ENCODE data around the gene CDK5R1.
"Not testable (repeated sequence)": the region's sequence is repeated elsewhere in the genome, so short reads cannot be mapped to it uniquely, and the experiment has no call there.

The CDK5R1 gene

DNA sequence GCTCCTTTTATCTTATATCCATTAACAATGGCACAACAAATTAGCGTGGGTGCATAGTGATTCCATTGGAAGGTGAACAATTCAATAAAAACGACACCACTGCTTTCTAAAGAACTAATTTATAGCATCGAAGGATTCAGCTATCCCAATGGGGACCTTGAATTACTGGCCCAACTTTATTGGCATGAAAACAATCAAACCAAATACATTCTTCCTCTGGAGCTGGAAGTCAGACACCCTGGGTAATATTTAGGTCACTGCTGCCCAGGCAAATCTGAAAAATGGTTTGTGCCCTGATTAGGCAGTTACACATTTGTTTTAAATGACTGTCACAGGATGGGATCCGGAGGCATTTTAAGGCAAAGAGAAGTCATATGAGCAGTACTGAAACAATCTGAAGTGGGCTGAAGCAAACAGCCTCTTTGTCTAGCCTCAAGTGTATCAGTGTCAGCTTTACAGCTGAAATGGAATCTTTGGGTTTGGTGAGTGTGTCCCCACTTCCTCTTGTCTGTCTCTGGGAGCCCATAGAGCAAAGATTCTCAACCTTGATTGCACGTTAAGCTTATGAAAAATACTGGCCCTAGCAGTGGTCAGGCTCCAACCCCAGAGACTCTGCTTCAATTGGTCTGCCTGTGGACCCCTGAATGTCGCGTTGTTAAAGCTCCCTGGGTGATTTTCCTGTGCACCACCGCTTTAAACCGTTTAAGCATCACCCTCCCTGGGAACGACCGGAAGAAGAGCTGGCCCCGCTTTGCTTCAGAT, 30.3 kb downstream of the CDK5R1 start:
- DNase-seq (ENCODE audit: low read depth) = no peak

GRCh38 chr17:32517982-32518381, 31.2 kb downstream of the CDK5R1 start:
- DNase-seq (ENCODE audit: low read depth) = no peak

- DNase-seq (ENCODE audit: low read depth) = no peak
Observed at GRCh38 chr17:32518646-32519227, 31.9 kb downstream of the CDK5R1 start.

DNA sequence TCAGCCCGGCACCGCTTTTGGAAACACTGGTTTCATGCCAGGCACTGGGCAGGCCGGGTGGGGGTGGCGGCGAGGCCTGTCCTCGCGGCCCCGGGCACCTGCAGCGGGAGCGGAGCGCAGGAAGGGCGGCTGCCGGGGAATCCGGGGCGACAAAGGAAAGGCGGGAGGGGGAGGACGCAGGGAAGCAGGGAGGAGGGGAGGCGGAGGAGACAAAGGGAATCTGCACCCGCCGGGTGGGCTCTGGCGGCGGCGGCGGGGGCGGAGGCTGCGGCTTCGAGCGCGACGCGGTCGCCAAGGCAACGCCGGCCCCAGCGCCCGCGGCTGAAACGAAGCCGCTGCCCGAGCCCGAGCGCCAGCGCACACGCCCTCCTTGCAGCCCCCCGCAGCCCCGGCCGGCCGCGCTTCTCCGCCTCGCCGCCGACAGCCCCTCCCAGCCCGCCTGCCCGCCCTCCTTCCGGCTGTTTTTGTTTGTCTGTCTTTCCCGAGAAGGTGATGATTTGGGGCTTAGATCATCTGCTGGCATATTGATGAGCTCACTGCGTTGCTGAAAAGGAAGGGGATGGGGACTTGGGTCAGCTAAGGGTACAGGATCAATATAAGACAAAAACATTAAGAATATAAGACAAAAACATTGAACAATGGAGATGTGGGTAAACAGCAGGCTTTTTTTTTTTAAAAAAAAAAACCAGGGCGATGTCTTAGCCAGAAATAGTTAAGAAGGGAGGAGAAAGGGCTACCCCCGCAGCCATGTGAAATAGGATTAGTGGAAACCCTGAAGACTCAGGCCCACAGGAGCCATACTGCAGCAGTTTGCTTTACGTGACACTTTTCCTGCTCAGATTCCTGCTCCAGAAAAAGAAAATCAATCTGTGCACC, 32.7 kb downstream of the CDK5R1 start:
- DNase-seq (ENCODE audit: low read depth) = no peak

- no peak for DNase-seq (ENCODE audit: low read depth)
Observed at GRCh38 chr17:32520104-32520701, 33.4 kb downstream of the CDK5R1 start.

GRCh38 chr17:32520737-32521404, 34.1 kb downstream of the CDK5R1 start:
- DNase-seq (ENCODE audit: low read depth) = no peak

DNA sequence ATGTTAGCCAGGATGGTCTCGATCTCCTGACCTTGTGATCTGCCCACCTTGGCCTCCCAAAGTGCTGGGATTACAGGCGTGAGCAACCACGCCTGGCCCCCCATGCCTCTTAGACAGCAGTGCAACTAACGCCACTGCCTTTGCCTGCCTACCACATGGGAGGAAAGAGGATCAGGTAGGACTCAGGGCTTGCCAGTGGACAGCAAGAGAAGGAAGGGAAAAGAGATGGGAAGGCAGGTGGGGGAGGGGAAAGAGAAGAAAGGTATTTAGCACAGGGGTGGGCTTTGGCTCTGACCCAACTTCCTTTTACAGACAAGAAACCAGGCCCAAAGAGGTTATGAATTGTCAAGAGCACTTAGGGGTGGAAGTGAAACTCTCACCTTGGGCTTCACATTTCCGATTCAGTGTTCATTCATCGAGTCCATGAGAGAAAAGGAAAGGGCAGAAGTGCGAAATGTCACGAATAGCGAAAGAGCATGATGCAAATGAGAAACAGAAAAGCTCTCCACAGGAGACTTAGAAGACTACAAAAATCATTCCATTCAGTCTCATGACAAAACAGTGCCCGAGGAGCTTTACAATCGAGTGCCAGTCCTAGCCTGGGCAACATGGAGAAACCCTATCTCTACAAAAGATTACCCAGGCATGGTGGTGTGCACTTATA, 36.4 kb downstream of the CDK5R1 start:
- no peak for DNase-seq (ENCODE audit: low read depth)

- DNase-seq (ENCODE audit: low read depth) = no peak
Observed at GRCh38 chr17:32523827-32524552, 37.2 kb downstream of the CDK5R1 start.

GRCh38 chr17:32524553-32524880, 37.7 kb downstream of the CDK5R1 start:
- not testable (repeated sequence) for DNase-seq (ENCODE audit: low read depth)

DNA sequence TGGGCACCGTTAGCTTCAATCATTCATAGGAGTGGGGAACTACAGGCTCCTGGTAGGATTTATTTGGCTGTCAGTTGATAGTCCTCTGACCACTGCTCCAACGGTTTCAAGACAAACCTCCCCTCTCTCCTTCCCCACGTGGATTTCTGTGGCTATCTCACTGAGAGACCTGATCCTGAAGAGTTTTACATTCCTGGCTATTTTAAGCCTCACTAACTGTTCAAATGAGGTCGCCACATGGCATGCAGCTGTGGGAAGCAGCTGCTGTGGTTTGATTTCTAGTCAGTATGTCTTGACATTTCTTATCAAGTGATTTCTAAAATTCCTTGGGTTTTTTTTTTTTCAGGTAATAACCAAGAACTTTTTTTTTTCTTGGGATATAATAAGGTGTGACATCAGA, 38.3 kb downstream of the CDK5R1 start:
- DNase-seq (ENCODE audit: low read depth) = no peak

DNA sequence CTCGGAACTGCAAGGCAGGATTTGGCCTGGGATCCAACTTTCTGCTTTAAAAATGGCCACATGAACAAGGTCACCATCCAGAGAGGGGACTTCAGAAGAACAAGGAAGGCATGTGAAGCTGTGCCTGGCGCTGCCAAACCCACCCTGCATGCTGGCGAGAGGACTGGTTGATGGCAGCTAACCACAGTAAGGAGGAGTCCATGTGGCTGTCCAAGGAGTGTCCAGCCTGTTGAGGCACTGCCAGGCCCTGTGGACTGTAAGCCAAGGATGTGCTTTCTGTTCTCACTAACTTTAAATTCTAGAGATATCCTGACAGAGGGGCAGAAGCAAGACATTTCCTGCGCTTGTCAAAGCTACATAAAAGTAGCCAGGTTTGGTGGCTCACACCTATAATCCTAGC, 40.4 kb downstream of the CDK5R1 start:
- no peak for DNase-seq (ENCODE audit: low read depth)

- DNase-seq (ENCODE audit: low read depth) = no peak
Observed at GRCh38 chr17:32528825-32529224, 42.0 kb downstream of the CDK5R1 start.

DNA sequence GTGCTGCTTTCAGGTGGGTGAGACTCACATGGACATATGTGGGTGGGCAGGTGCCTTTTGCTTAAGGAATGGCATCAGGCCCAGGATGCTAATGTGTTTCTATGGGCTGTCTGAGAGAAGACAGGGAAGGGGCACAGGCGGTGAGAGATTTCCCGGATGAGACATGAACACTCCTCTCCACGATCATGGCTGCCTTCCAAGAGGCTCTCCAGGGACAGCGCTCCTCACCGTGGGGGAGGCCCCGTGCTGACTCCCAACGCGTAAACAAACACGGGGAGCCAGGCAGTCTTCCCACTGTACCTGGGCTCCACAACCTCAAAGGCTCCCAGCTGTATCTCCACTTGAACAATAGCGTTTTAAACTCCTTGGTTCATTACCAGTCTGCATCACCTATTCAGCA, 42.8 kb downstream of the CDK5R1 start:
- no peak for DNase-seq (ENCODE audit: low read depth)

DNA sequence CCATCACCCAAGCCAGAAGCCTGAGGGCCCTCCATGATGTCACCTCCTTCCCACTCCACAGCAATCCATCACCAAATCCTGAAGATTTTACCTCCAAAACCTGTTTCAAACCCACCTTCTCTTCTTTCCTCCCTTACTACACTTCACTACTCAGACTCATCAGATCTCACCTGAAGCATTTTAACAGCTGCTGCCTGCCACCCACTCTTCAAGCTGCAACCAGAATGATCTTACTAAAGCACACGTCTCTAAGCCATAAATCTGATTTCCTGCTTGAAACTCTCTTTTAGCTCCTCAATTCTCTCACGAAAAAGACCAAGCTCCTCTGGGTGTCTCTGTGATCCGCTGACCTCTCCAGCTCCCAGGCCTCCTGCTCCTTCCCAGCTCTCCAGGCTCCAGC, 46.5 kb downstream of the CDK5R1 start:
- no peak for DNase-seq (ENCODE audit: low read depth)

- no peak for DNase-seq (ENCODE audit: low read depth)
Observed at GRCh38 chr17:32536736-32537643, 50.2 kb downstream of the CDK5R1 start.
